Fibroblast of villous mesenchyme (primary cell): ENCODE results near the gene CDH13. TPM values are rescaled to one million over a fixed set of nuclear protein-coding genes. Genes with fewer than 3 reads are reported as not detected.

Experiments used
- DNase-seq: peaks from one replicate; pipeline ENCODE4 v3.0.0-alpha.2; 2010; ENCODE audit warnings: low read depth
- H3K4me3 ChIP-seq: 2 replicates; pipeline ENCODE4 v1.5.1; 2011; ENCODE audit warnings: low read depth, mild to moderate bottlenecking, low read length
- CTCF ChIP-seq: IDR thresholded peaks from 2 replicates; pipeline ENCODE4 v1.5.1; 2012; ENCODE audit warnings: low read depth, mild to moderate bottlenecking, low read length; ENCODE audit not compliant: insufficient read depth
- total RNA-seq: library from RNA; depleted of rRNA; stranded (reverse); fragments of >200 nt; gene quantifications from 2 replicates; pipeline ENCODE4 v1.2.3, GENCODE V29; 2012

The CDH13 gene
- total RNA-seq, 1 donor, result 47.5 TPM

GRCh38 chr16:82639263-82639662, 12.5 kb downstream of the CDH13 start:
- TF ChIP-seq CTCF, result no peak
- no peak overlapping the region for H3K4me3 ChIP-seq
- no peak for DNase-seq

- peak; percentile 68 for DNase-seq
- no peak overlapping the region for H3K4me3 ChIP-seq
- peak; percentile 92 for TF ChIP-seq CTCF
Measured at GRCh38 chr16:82639666-82640336, 13.0 kb downstream of the CDH13 start.

GRCh38 chr16:82641336-82641984, 14.7 kb downstream of the CDH13 start:
- H3K4me3 ChIP-seq, result no peak overlapping the region
- peak; percentile 62 for TF ChIP-seq CTCF
- DNase-seq, result peak; percentile 56

- H3K4me3 ChIP-seq, result no peak overlapping the region
- DNase-seq, result no peak
- no peak for TF ChIP-seq CTCF
Measured at GRCh38 chr16:82643136-82643535, 16.4 kb downstream of the CDH13 start.

GRCh38 chr16:82643936-82644630, 17.3 kb downstream of the CDH13 start:
- DNase-seq, result no peak
- no peak for TF ChIP-seq CTCF
- no peak overlapping the region for H3K4me3 ChIP-seq

GRCh38 chr16:82646504-82646903, 19.7 kb downstream of the CDH13 start:
- H3K4me3 ChIP-seq, result no peak overlapping the region
- no peak for TF ChIP-seq CTCF
- DNase-seq, result no peak
